ENCODE measurements around the gene PLEKHF1. TPM values are rescaled to one million over a fixed set of nuclear protein-coding genes. Genes with fewer than 3 reads are reported as not detected.
"Not testable (repeated sequence)": the region's sequence is repeated elsewhere in the genome, so short reads cannot be mapped to it uniquely, and the experiment has no call there.

PLEKHF1 gene
- total RNA-seq, 2 experiments from 2014 or later = 42.4 to 64.1 TPM

GRCh38 chr19:29625186-29625651 is 40.0 kb upstream of the PLEKHF1 start:
- peak overlapping the region; percentile 87 for H3K4me3 Mint-ChIP-seq

GRCh38 chr19:29626386-29626785 is 38.9 kb upstream of the PLEKHF1 start:
- Mint-ChIP-seq H3K9me3 (ENCODE audit: low read depth) (no peaks in the 10 kb centered on the region), H3K36me3 (no peaks in the 10 kb centered on the region), H3K27ac (no peak overlapping the region), H3K27me3 (peaks cover 2% of the 10 kb centered on the region), H3K4me3 (no peak overlapping the region), H3K4me1 (peaks cover 61% of the 10 kb centered on the region)
- CTCF ChIA-PET = interaction anchor here (0.8 to 14.7 kb wide), 5 partner anchors 17 to 133 kb away, joined by 3 to 196 read pairs (median 4); partner anchors contain the start of genes PLEKHF1 and POP4
- DNase-seq (no peak), ATAC-seq (no peak)

More at GRCh38 chr19:29625186-29625651, 40.0 kb upstream of the PLEKHF1 start:
- Mint-ChIP-seq H3K4me1 (peaks cover 73% of the 10 kb centered on the region), H3K36me3 (no peaks in the 10 kb centered on the region), H3K27ac (peak overlapping the region; percentile 97), H3K27me3 (no peaks in the 10 kb centered on the region), H3K9me3 (ENCODE audit: low read depth) (no peaks in the 10 kb centered on the region)
- DNase-seq = no peak
- ATAC-seq = no peak
- CTCF ChIA-PET = interaction anchor here (2.0 to 14.7 kb wide), 6 partner anchors 10 to 91 kb away, joined by 7 to 196 read pairs (median 44); partner anchors contain the start of genes PLEKHF1 and POP4

- not testable (repeated sequence) for H3K4me3 Mint-ChIP-seq; H3K9me3 Mint-ChIP-seq (ENCODE audit: low read depth); ATAC-seq; DNase-seq; H3K27ac Mint-ChIP-seq; H3K27me3 Mint-ChIP-seq; H3K36me3 Mint-ChIP-seq
- CTCF ChIA-PET = interaction anchor here (0.8 to 14.7 kb wide), 5 partner anchors 18 to 133 kb away, joined by 3 to 196 read pairs (median 4); partner anchors contain the start of genes PLEKHF1 and POP4
- H3K4me1 Mint-ChIP-seq = peaks cover 57% of the 10 kb centered on the region
Measured at GRCh38 chr19:29626832-29627231, 38.4 kb upstream of the PLEKHF1 start.

GRCh38 chr19:29628661-29629385 is 36.4 kb upstream of the PLEKHF1 start:
- Mint-ChIP-seq H3K36me3 (no peaks in the 10 kb centered on the region), H3K4me3 (no peak overlapping the region), H3K27ac (no peak overlapping the region), H3K27me3 (peaks cover 4% of the 10 kb centered on the region), H3K9me3 (ENCODE audit: low read depth) (no peaks in the 10 kb centered on the region), H3K4me1 (peaks cover 37% of the 10 kb centered on the region)
- ATAC-seq = no peak
- no peak for DNase-seq
- CTCF ChIA-PET = interaction anchor here (0.6 to 14.7 kb wide), 4 partner anchors 20 to 88 kb away, joined by 3 to 196 read pairs (median 3); partner anchors contain the start of gene PLEKHF1

- ATAC-seq (no peak), DNase-seq (no peak)
- no peak overlapping the region for H3K27ac Mint-ChIP-seq
- CTCF ChIA-PET = interaction anchor here (0.6 to 14.7 kb wide), 3 partner anchors 19 to 33 kb away, joined by 3 to 196 read pairs (median 3); partner anchors contain the start of gene PLEKHF1
- peaks cover 27% of the 10 kb centered on the region for H3K4me1 Mint-ChIP-seq
- no peaks in the 10 kb centered on the region for H3K9me3 Mint-ChIP-seq (ENCODE audit: low read depth)
- H3K4me3 Mint-ChIP-seq = no peak overlapping the region
- peaks cover 4% of the 10 kb centered on the region for H3K27me3 Mint-ChIP-seq
- no peaks in the 10 kb centered on the region for H3K36me3 Mint-ChIP-seq
Measured at GRCh38 chr19:29629836-29630534, 35.3 kb upstream of the PLEKHF1 start.

- no peak for DNase-seq
- Mint-ChIP-seq H3K36me3 (no peaks in the 10 kb centered on the region), H3K27me3 (peaks cover 4% of the 10 kb centered on the region), H3K4me3 (no peak overlapping the region), H3K4me1 (peaks cover 20% of the 10 kb centered on the region), H3K9me3 (ENCODE audit: low read depth) (no peaks in the 10 kb centered on the region), H3K27ac (no peak overlapping the region)
- CTCF ChIA-PET = no interaction called here
- no peak for ATAC-seq
Measured at GRCh38 chr19:29630655-29631054, 34.6 kb upstream of the PLEKHF1 start.

- H3K27ac Mint-ChIP-seq = no peak overlapping the region
- CTCF ChIA-PET = interaction anchor here (1.6 kb wide), 1 partner anchor 21 kb away, joined by 3 read pairs; no protein-coding TSS in a partner anchor
- H3K4me3 Mint-ChIP-seq = no peak overlapping the region
- H3K9me3 Mint-ChIP-seq (ENCODE audit: low read depth) = no peaks in the 10 kb centered on the region
- DNase-seq = no peak
- peaks cover 4% of the 10 kb centered on the region for H3K27me3 Mint-ChIP-seq
- H3K36me3 Mint-ChIP-seq = no peaks in the 10 kb centered on the region
- no peak for ATAC-seq
- peaks cover 15% of the 10 kb centered on the region for H3K4me1 Mint-ChIP-seq
Measured at GRCh38 chr19:29631450-29631849, 33.8 kb upstream of the PLEKHF1 start.

- DNase-seq = no peak
- no peak overlapping the region for H3K4me3 Mint-ChIP-seq
- ATAC-seq = no peak
- H3K27me3 Mint-ChIP-seq = peaks cover 5% of the 10 kb centered on the region
- no peaks in the 10 kb centered on the region for H3K4me1 Mint-ChIP-seq
- CTCF ChIA-PET = interaction anchor here (0.9 to 3.0 kb wide), 5 partner anchors 10 to 60 kb away, joined by 3 to 10 read pairs (median 4); partner anchors contain the start of gene PLEKHF1
- H3K27ac Mint-ChIP-seq = no peak overlapping the region
- H3K36me3 Mint-ChIP-seq = no peaks in the 10 kb centered on the region
- no peaks in the 10 kb centered on the region for H3K9me3 Mint-ChIP-seq (ENCODE audit: low read depth)
Measured at GRCh38 chr19:29634002-29634401, 31.3 kb upstream of the PLEKHF1 start.

GRCh38 chr19:29634423-29635130 is 30.7 kb upstream of the PLEKHF1 start:
- no peak for ATAC-seq
- H3K36me3 Mint-ChIP-seq = no peaks in the 10 kb centered on the region
- CTCF ChIA-PET = interaction anchor here (1.3 to 3.0 kb wide), 4 partner anchors 10 to 60 kb away, joined by 3 to 10 read pairs (median 4); no protein-coding TSS in a partner anchor

GRCh38 chr19:29635963-29636362 is 29.3 kb upstream of the PLEKHF1 start:
- CTCF ChIA-PET = interaction anchor here (1.7 to 3.0 kb wide), 2 partner anchors 12 to 31 kb away, joined by 4 to 10 read pairs; no protein-coding TSS in a partner anchor
- H3K9me3 Mint-ChIP-seq (ENCODE audit: low read depth) = no peaks in the 10 kb centered on the region
- DNase-seq (no peak), ATAC-seq (no peak)
- H3K4me3 Mint-ChIP-seq = no peak overlapping the region
- H3K4me1 Mint-ChIP-seq = no peaks in the 10 kb centered on the region
- H3K27me3 Mint-ChIP-seq = peaks cover 7% of the 10 kb centered on the region
- no peak overlapping the region for H3K27ac Mint-ChIP-seq
- no peaks in the 10 kb centered on the region for H3K36me3 Mint-ChIP-seq

More at GRCh38 chr19:29634423-29635130, 30.7 kb upstream of the PLEKHF1 start:
- no peak for DNase-seq
- Mint-ChIP-seq H3K4me3 (no peak overlapping the region), H3K27me3 (peaks cover 6% of the 10 kb centered on the region), H3K27ac (no peak overlapping the region), H3K4me1 (no peaks in the 10 kb centered on the region), H3K9me3 (ENCODE audit: low read depth) (no peaks in the 10 kb centered on the region)

GRCh38 chr19:29636553-29637360 is 28.5 kb upstream of the PLEKHF1 start:
- no peaks in the 10 kb centered on the region for H3K4me1 Mint-ChIP-seq
- H3K9me3 Mint-ChIP-seq (ENCODE audit: low read depth) = no peaks in the 10 kb centered on the region
- ATAC-seq (no peak), DNase-seq (no peak)
- peaks cover 11% of the 10 kb centered on the region for H3K27me3 Mint-ChIP-seq
- CTCF ChIA-PET = interaction anchor here (0.9 to 3.0 kb wide), 2 partner anchors 12 to 54 kb away, joined by 3 to 10 read pairs; no protein-coding TSS in a partner anchor
- no peaks in the 10 kb centered on the region for H3K36me3 Mint-ChIP-seq
- H3K27ac Mint-ChIP-seq = no peak overlapping the region
- H3K4me3 Mint-ChIP-seq = no peak overlapping the region

- no peaks in the 10 kb centered on the region for H3K36me3 Mint-ChIP-seq
- CTCF ChIA-PET = interaction anchor here (2.4 kb wide), 1 partner anchor 15 kb away, joined by 7 read pairs; no protein-coding TSS in a partner anchor
- ATAC-seq (no peak), DNase-seq (no peak)
- peaks cover 22% of the 10 kb centered on the region for H3K27me3 Mint-ChIP-seq
- no peak overlapping the region for H3K4me3 Mint-ChIP-seq
- H3K9me3 Mint-ChIP-seq (ENCODE audit: low read depth) = no peaks in the 10 kb centered on the region
- no peaks in the 10 kb centered on the region for H3K4me1 Mint-ChIP-seq
- no peak overlapping the region for H3K27ac Mint-ChIP-seq
Measured at GRCh38 chr19:29639086-29639485, 26.2 kb upstream of the PLEKHF1 start.
